Measurements from ENCODE around the gene TOX3.

GRCh38 chr16:52535076-52535475, 11.9 kb downstream of the TOX3 start:
- TF ChIP-seq CTCF (IDR thresholded peaks at IDR 0.05) (no peak), POLR2A (IDR thresholded peaks at IDR 0.05) (no peak), POLR2AphosphoS5 (IDR thresholded peaks at IDR 0.05) (no peak)
